Erythroblast (primary cell): Measurements from ENCODE around the gene RNF150.

Experiments
- GATA1 ChIP-seq: IDR thresholded peaks from 2 replicates; pipeline ENCODE4 v1.6.1; 2011; ENCODE audit warnings: low read depth, mild to moderate bottlenecking, control low read depth, low read length, moderate library complexity
- POLR2A ChIP-seq: IDR thresholded peaks from 2 replicates; pipeline ENCODE4 v1.6.1; 2011; ENCODE audit warnings: mild to moderate bottlenecking, low read length

DNA sequence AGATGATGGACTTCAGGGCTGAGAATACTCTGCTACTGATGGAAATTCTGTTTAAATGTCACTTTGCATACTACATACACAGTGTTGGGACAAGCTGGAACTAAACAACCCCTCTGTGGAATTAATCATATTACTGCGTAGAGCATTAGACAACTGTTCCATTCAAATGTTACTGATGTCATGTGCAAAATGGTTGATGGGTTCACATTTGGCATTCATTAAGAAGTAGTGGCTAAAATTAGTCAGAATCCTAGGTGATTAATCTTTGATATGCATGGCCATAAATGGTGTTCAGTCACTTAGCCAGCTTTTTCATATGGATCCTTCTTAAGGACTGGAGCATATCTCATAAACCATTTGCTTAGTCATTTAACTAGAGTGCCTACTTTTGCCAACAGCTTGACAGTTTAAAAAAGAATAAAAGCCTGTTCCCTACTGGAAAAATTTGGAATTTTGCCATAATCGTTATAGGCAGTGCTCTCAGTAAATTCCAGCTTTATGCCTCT is 105.2 kb downstream of the RNF150 start:
- TF ChIP-seq POLR2A (no peak), GATA1 (no peak)
